DMS153 (cell line): ENCODE data around the gene HS3ST1.
A peak's percentile ranks its signal among the peaks of the same experiment; 100 is the strongest.

Source experiments
- DNase-seq: peaks from one replicate; lab custom pipeline; 2025; lab: John Stamatoyannopoulos, UW

Gene HS3ST1

GRCh38 chr4:11428231-11428898 lies at the start of gene HS3ST1:
Gene HS3ST1, minus strand, starts transcription at chr4:11428894. Its CDS starts 28,889 bp downstream, at chr4:11400005.
- DNase-seq, result no peak

DNA sequence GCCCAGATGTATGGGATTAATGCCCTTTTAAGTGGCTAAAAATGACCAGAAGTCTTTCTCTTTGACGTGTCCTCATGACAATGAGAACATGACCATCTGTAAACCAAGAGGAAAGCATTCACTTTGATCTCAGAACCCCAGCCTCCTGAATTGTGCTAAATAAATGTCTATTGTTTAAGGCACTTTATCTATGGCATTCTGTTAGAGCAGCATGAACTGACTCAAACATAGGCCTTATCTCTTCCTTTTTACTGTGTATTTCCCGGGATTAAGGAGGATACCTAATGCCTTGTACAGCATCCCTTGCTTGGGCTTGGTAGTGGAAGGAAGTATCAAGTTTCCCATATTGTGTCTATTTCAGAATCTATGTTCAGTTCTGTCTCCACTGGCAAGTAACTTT lies 47.2 kb upstream of the HS3ST1 start:
- DNase-seq, result no peak

- no peak for DNase-seq
These were observed 45.5 kb upstream of the HS3ST1 start for GRCh38 chr4:11474146-11474545.

DNA sequence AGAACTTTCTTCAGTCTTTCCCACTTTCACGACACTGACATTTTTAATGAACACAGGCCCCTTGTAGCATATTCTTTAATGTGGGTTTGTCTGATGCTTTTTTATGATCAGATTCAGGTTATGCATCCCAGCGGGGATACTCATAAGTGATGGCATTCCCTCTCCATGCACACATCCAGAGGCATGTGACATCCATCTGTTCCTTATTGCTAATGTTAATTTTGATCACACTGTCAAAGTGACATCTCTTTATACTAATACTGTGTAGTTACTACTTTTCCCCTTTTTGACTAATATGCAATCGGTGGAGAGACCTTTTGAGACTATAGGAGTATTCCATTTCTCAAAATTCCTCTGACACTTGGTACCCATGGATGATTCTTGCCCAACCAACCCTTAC lies 43.8 kb upstream of the HS3ST1 start:
- DNase-seq, result no peak

DNA sequence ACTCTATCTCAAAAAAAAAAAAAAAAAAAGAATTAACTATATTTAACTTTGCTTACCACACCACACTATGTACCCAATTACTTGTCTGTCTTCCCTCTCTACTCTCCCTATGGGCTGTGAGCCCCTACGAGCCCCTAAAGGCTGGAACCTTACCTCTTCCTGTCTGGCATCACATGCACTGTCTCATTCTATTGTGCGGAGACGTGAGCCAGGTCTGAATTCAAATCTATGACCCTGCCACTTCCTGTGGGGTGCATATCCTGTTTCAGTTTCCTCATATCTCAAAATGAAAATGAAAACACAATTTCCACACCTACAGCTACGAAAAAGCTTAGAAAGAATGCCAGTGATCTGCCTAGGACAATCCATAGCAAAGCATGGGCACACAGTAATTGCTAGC lies 42.9 kb upstream of the HS3ST1 start:
- no peak for DNase-seq

DNA sequence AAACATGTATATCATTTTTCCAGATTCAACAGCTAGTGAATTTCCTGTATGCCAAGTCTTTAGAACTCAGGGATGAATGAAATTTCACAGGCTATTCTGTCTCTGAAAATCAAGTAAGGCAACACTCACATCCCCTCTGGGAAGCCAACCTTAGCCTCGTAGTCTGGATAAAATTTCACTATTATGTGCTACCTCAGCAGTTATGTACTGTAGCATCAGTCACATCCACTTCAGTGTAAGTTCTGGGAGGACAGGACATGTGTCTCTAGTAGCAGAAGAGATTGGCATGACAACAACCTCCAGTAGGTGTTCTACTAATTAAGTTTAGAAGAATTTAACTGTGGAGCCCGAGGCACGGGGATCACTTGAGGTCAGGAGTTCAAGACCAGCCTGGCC lies 42.4 kb upstream of the HS3ST1 start:
- DNase-seq, result no peak

DNA sequence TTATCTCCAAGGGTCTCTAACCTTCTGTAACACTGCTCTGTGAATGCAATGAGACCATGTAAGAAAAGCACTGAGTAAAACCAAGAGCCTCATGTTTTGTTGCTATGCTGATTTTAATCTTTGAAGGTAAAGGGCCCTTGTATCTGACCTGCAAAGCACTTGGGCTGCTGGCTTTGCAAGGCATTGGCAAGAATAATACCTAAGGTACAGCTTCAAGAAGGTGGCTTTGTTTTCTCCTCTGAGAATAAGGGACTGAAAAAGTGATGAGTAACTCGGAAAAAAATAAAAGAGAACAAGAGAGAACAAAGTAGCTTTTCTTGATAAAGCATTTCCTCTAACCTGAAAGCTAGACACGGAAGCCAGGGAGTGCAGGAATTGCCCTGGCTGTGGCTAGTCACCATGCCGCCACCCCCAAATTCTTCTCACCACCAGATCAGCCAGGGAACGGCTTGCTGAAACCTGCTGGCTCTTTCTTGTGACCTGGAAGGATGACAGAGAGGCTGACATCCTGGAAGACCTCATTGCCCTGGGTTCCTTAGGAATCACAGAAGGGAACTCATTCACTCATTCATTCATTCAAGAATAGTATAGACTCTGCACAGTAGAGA lies 41.8 kb upstream of the HS3ST1 start:
- DNase-seq, result no peak

DNA sequence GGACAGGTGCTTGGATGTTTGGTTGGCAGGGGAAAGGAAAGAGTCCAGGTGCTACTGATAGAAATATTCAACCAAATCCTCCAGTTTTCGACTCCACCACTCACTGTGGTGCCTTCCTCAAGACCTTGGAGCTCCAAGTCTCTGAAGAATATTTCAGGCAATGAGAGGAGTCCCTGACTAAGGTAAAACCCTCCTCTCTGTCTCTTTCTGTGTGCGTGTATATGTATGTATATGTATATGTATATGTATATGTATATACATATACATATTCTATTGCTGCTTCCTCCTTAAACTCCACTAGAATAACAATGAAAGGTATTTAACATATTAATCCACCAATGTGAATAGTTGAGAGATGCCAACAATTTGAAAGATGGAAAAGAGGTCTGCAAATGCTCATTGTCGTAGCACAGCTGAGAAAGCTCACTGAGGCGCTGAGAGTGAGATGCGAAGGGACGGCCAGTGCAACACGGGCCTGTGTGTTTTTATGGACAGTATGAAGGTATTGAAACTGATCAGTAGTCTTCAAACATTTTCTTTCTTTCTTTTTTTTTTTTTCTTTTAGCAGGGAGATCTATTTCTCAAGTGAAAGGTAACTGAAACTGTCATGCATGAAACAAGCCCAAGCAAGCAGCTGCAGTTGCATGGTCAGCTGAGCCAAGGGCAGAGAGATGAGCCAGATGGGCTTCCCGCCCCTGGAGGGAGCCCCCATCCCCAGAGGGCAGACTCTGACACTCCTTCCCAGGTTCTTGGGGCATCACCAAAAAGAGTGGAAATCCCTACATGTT lies 41.1 kb upstream of the HS3ST1 start:
- DNase-seq, result no peak

DNA sequence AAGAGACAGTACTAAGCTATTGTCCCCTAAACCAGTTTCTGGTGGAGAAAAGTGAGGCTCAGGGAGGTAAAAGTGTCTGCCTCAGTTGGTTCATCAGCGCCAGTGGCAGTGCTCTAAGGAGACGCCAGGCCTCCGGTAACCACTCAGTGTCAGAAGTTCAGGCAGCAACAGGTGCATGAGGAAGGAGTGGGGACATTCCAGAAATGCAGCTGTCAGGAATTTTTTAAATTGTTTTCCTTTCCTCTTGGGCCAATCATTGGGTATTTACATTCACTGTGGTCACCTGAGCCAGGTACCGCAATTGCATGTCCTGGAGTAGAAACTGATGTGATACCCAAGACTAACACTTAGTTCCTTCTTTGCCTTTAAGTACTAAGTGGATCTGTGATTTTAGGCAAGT lies 40.2 kb upstream of the HS3ST1 start:
- no peak for DNase-seq

GRCh38 chr4:11467931-11468330 lies 39.2 kb upstream of the HS3ST1 start:
- DNase-seq, result no peak

- no peak for DNase-seq
These were observed 35.0 kb upstream of the HS3ST1 start for GRCh38 chr4:11463707-11464106.

- DNase-seq, result no peak
These were observed 27.7 kb upstream of the HS3ST1 start for GRCh38 chr4:11456401-11456800.

- DNase-seq, result peak; percentile 89
These were observed 26.6 kb upstream of the HS3ST1 start for GRCh38 chr4:11455201-11455835.

GRCh38 chr4:11451716-11452115 lies 23.0 kb upstream of the HS3ST1 start:
- no peak for DNase-seq

DNA sequence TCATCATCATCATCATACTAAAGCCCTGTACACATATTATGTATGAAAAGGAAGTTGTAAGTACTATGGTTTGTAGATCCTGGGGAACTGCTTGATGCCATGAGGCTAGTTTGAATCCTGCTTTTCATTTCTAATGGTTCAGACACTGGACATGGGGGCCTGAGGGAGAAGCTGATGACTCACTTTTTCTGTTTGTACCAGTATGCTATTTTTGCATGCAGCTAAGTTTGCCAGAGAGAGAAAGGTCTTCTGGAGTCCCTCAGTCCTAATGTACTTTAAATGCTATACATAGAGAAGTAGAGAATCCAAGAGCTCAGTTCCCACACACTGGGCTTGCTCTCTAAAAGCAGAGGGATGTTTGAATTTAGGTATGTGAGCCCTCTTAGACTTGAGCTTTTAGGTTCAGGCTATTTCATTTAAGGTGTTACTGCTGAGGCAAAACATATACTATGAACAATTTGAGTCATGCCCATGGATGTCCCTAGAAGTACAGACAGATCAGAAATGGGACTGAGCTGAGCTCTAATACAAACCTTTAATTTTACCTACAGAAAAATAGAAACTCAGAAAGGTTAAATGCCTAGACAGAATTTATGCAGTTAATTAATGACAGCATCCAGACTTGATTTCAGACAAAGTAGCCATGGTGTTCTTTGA lies 17.6 kb upstream of the HS3ST1 start:
- no peak for DNase-seq

- DNase-seq, result no peak
These were observed 12.5 kb upstream of the HS3ST1 start for GRCh38 chr4:11441194-11441556.

GRCh38 chr4:11440481-11441193 lies 11.9 kb upstream of the HS3ST1 start:
- DNase-seq, result no peak

DNA sequence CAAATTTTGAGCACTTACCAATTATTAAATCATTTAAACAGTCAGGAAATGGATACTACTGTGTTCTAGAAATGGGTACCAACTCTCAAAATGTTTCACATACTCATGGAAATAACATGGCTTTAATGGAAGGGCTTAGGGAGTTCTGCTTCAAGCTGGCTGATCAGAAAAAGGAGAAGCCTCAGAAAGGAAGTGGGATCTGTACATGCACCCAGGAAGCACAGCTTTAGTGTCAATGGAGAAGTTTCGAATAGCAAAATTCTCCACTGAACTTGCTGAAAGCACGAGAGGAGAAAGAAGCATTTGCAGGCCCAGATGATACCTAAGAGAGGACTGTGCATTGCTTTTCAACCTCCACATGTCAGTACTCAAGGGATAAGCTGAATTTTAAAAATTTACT lies 11.1 kb upstream of the HS3ST1 start:
- no peak for DNase-seq

GRCh38 chr4:11438647-11439046 lies 10.0 kb upstream of the HS3ST1 start:
- DNase-seq, result no peak

DNA sequence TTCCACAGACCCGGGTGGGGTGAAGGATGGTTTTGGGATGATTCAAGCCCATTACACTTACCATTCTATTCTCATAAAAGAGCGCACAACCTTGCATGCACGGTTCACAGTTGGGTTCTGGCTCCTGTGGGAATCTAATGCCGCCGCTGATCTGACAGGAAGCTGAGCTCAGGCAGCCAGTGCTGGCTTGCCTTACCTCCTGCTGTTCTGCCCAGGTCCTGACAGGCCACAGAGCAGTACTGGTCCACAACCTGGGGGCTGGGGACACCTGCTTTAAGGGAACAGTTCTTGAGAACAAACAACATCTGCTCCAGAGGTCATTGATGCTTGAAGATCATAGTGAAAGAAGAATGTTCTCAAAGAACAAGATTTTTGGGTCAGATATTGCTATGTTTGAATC lies 8.0 kb upstream of the HS3ST1 start:
- no peak for DNase-seq

DNA sequence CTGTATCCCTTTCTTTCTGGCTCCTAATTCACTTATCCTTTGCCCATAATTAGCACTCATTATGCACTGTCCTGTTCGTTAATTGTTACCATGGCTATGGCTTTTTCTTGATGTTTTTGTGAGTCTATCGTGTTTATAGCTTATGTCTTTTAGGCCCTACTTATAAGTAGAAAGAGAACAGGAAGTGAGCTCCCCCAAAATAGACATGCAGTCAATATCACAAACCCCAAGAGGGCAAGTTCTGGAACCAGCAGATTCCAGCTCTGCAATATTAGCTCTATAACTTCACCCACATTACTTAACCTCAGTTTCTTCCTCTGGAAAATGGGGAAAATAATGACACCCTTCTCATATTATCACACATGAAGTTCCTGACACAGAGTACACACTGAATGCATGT lies 7.4 kb upstream of the HS3ST1 start:
- DNase-seq, result no peak

DNA sequence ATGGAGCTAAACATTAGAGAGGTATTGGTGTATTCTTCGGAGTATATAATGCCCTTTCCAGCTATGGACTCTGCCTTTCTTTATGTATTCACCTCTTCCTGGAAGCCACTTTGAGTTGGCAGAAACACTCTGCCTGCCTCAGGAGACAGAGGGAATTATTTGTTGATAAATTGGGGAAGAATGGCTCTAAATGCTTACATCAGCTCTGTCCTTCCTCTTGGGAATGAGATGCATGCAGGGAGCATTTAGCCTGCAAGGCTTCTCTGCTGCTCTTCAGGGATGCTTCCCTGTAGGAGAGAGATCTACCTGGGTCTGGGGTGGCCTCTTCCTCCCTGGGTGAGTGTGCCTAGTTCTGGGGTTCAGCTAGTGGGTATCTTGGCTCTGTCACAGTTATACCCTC lies 6.9 kb upstream of the HS3ST1 start:
- DNase-seq, result no peak
